ENCODE measurements around the gene EMP3.
A peak's percentile ranks its signal among the peaks of the same experiment; 100 is the strongest.

Gene EMP3, protein sequence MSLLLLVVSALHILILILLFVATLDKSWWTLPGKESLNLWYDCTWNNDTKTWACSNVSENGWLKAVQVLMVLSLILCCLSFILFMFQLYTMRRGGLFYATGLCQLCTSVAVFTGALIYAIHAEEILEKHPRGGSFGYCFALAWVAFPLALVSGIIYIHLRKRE

DNA sequence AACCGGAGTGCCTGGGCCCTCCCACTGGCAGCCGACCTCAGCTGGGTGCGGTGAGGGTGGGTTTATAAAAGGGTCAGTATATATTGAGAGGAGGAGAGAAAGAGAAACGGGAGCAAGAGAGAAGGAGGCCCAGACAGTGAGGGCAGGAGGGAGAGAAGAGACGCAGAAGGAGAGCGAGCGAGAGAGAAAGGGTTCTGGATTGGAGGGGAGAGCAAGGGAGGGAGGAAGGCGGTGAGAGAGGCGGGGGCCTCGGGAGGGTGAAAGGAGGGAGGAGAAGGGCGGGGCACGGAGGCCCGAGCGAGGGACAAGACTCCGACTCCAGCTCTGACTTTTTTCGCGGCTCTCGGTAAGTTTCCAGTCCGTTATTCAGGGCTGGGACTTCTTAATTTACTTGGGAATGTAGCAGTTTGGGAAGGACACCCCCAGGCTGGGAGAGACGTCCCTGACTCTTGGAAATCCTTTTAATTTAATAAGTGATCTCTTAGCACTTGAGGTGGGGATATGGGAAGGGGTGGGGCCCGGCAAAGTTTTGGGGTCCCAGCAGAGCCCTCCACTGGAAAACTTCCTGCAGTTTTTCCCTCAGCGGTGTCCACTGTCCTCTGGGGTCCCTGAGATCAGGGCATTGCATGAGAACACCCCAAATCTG is at the start of gene EMP3:
EMP3 (plus strand) TSS at position 288 of the 646 bp plus-strand sequence. CDS start 1,293 bp downstream, outside the sequence.
- H3K27me3 ChIP-seq (replicated peaks; ENCODE audit: control insufficient read depth, insufficient read depth, low read length), result no peaks in the 10 kb centered on the region
- DNase-seq (ENCODE audit: extremely low read depth, insufficient read length), result peak; percentile 76
- H3K4me3 ChIP-seq (replicated peaks; ENCODE audit: low read depth, low read length), result peak within 1 kb of the TSS; percentile 74
- TF ChIP-seq, protein P1, sequence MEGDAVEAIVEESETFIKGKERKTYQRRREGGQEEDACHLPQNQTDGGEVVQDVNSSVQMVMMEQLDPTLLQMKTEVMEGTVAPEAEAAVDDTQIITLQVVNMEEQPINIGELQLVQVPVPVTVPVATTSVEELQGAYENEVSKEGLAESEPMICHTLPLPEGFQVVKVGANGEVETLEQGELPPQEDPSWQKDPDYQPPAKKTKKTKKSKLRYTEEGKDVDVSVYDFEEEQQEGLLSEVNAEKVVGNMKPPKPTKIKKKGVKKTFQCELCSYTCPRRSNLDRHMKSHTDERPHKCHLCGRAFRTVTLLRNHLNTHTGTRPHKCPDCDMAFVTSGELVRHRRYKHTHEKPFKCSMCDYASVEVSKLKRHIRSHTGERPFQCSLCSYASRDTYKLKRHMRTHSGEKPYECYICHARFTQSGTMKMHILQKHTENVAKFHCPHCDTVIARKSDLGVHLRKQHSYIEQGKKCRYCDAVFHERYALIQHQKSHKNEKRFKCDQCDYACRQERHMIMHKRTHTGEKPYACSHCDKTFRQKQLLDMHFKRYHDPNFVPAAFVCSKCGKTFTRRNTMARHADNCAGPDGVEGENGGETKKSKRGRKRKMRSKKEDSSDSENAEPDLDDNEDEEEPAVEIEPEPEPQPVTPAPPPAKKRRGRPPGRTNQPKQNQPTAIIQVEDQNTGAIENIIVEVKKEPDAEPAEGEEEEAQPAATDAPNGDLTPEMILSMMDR (IDR thresholded peaks at IDR 0.05; ENCODE audit: insufficient read depth, low read length, poor library complexity, severe bottlenecking), result no peak
- H3K36me3 ChIP-seq (ENCODE audit: control insufficient read depth, insufficient read depth, low read length), result no peaks in the 10 kb centered on the region

DNA sequence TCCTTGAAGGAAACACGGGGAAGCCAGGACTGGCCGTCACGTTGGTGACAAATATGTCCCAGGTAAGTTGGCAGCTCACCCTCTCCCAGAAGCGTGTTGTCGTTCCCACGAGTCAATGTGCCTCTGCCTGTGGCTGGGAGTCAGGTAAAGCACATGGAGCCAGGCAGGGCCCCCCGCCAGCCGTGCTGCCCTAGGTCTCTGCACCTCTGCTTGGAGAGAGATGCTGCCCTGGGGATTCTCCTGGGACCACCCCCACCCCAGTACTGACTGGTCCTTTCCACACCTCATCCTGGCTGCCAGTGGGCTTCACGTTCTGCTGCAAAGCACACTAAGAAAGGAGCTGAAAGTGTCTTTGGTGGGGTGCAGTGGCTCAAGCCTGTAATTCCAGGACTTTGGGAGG is 45.6 kb upstream of the EMP3 start:
- TF ChIP-seq, protein P1 (IDR thresholded peaks at IDR 0.05; ENCODE audit: insufficient read depth, low read length, poor library complexity, severe bottlenecking), result no peak
- no peak overlapping the region for H3K4me3 ChIP-seq (replicated peaks; ENCODE audit: low read depth, low read length)
- no peaks in the 10 kb centered on the region for H3K27me3 ChIP-seq (replicated peaks; ENCODE audit: control insufficient read depth, insufficient read depth, low read length)
- H3K36me3 ChIP-seq (ENCODE audit: control insufficient read depth, insufficient read depth, low read length), result peaks cover 3% of the 10 kb centered on the region
- DNase-seq (ENCODE audit: extremely low read depth, insufficient read length), result no peak

DNA sequence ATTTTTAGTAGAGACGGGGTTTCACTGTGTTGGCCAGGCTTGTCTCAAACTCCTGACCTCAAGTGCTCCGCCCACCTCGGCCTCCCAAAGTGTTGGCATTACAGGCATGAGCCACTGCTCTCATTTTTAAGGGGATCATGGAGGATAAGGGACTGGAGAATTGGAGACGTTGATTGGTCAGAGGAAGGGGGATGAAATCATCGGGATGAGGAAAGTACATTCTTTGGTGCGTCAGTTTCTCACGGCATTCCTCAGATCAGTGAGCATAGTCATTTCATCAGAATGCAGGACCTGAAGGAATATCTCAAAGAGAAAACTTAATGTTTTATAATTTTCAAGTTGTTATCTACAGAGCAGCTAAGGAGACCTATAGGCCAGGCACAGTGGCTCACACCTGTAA is 41.4 kb upstream of the EMP3 start:
- TF ChIP-seq, protein P1 (IDR thresholded peaks at IDR 0.05; ENCODE audit: insufficient read depth, low read length, poor library complexity, severe bottlenecking), result no peak
- no peak for DNase-seq (ENCODE audit: extremely low read depth, insufficient read length)
- Histone ChIP-seq H3K4me3 (replicated peaks; ENCODE audit: low read depth, low read length) (no peak overlapping the region), H3K27me3 (replicated peaks; ENCODE audit: control insufficient read depth, insufficient read depth, low read length) (no peaks in the 10 kb centered on the region), H3K36me3 (ENCODE audit: control insufficient read depth, insufficient read depth, low read length) (peaks cover 4% of the 10 kb centered on the region)

DNA sequence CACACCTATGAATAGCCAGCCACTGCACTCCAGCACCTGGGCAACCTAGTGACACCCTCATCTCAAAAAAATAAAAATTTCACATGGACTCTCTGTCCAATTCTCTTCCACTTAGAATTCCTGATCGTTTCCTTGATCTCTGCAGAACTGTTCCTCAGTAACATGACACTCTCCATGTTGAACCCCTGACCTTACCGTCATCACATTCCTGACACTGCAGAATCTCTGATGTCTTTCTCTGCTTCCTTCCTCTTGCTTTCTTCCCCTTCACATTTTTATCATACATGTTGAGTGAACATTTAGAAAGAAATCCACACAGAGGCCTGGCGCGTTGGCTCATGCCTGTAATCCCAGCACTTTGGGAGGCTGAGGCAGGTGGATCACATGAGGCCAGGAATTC is 40.5 kb upstream of the EMP3 start:
- TF ChIP-seq, protein P1 (IDR thresholded peaks at IDR 0.05; ENCODE audit: insufficient read depth, low read length, poor library complexity, severe bottlenecking), result no peak
- DNase-seq (ENCODE audit: extremely low read depth, insufficient read length), result no peak
- peaks cover 4% of the 10 kb centered on the region for H3K36me3 ChIP-seq (ENCODE audit: control insufficient read depth, insufficient read depth, low read length)

DNA sequence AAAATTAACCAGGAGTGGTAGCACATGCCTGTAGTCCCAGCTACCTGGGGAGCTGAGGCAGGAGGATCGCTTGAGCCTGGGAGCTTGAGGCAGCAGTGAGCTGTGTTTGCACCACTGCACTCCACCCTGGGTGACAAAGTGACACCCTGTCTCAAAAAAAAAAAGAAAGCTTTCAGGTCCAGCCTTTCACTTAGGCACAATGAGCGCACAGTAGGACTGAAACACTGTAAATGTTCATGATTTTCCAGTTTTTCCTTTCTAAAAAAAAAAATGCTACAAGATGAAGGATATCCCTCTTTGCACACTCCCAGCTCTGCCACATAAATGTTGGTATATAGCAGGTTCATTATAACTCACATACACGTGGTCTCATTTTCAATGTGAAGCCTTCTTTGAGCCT is 37.6 kb upstream of the EMP3 start:
- TF ChIP-seq, protein P1 (IDR thresholded peaks at IDR 0.05; ENCODE audit: insufficient read depth, low read length, poor library complexity, severe bottlenecking), result no peak
- H3K27me3 ChIP-seq (replicated peaks; ENCODE audit: control insufficient read depth, insufficient read depth, low read length), result no peaks in the 10 kb centered on the region
- DNase-seq (ENCODE audit: extremely low read depth, insufficient read length), result no peak
- peaks cover 4% of the 10 kb centered on the region for H3K36me3 ChIP-seq (ENCODE audit: control insufficient read depth, insufficient read depth, low read length)
- no peak overlapping the region for H3K4me3 ChIP-seq (replicated peaks; ENCODE audit: low read depth, low read length)

More for the DNA sequence above, 40.5 kb upstream of the EMP3 start:
- no peak overlapping the region for H3K4me3 ChIP-seq (replicated peaks; ENCODE audit: low read depth, low read length)
- no peaks in the 10 kb centered on the region for H3K27me3 ChIP-seq (replicated peaks; ENCODE audit: control insufficient read depth, insufficient read depth, low read length)

All from GM06990 (cell line).